Measurements from ENCODE around the gene SMARCD3. TPM values are rescaled to one million over a fixed set of nuclear protein-coding genes. Genes with fewer than 3 reads are reported as not detected.

Gene SMARCD3
- total RNA-seq, 4 donors from 2014 or later, result 4.8 to 19.8 (median 13.5) TPM

GRCh38 chr7:151274936-151275812 lies 26.7 kb upstream of the SMARCD3 start:
- intact Hi-C loops (cut with DNase I; ENCODE audit: low total_unique reads), result no loop called here
- no peak for DNase-seq (ENCODE audit: low spot score in 2 of 2)
- WGBS, 2 donors, result 64% methylated on average over 14 to 17 of the region's 17 CpGs
- H3K4me3 ChIP-seq (ENCODE audit: low read depth, poor library complexity, severe bottlenecking), result no peak overlapping the region
- TF ChIP-seq POLR2A (IDR thresholded peaks at IDR 0.05), result no peak
- TF ChIP-seq CTCF (IDR thresholded peaks at IDR 0.05), result no peak

DNA sequence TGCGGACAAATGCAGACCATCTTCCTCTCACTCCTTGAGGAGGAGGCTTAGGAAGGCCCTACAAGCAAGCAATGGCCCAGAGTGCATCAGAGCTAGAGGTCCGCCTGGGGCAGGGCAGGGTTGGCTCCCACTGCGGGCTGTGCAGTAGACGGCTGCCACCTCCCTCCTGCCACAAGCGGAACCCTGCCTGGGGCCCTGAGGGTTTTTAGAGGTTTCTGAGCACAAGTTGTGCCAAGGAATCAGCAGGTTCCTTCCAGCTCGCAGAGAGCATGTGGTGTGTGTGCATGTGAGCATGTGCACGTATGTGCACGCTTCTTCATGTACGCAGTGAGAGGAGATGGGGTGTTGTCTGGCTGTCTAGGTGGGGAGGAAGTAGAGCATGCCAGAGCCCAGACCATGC lies 25.9 kb upstream of the SMARCD3 start:
- intact Hi-C loops (cut with DNase I; ENCODE audit: low total_unique reads), result no loop called here

DNA sequence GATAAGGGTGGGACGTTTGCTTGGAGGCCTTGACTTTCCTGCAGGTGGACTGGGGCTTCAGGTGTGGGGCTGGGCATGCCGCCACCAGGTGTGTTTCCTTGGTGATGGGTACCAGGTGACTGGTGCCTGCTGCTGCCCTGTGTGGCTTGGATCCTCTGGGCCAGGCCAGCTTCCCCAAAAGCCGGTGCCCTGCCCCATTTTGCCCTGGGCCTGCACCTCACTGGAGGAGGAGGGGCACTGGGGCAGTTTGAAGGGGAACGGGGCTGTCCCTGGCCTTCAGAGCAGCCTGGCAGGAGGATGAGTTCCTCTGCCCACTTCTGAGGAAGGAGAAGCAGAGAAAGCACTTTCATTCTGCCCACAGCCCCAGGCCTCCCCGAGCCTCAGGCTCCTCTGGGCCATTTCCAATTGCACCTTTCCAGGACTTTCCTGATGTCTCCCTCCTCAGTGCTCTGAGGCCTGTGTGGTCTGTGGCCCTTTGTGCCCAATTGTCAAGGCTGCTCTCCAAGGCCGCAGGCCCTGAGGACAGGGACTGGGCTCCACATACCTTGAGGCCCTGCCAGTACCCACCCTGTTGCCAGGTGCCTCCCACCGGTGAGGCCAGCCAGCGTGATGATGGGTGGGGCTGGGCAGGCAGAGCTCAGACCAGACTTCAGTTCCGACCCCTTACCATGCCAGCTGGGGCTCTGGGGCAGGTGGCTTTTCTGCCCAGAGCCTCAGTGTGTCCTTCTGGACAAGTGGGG lies 25.3 kb upstream of the SMARCD3 start:
- TF ChIP-seq POLR2A (IDR thresholded peaks at IDR 0.05) (no peak), CTCF (IDR thresholded peaks at IDR 0.05) (no peak)
- intact Hi-C loops (cut with DNase I; ENCODE audit: low total_unique reads), result no loop called here
- WGBS, 2 donors, result 48 to 65% methylated on average over 9 of the region's 9 CpGs
- DNase-seq (ENCODE audit: low spot score in 2 of 2), result no peak
- no peak overlapping the region for H3K4me3 ChIP-seq (ENCODE audit: low read depth, poor library complexity, severe bottlenecking)

More for the DNA sequence above, 25.9 kb upstream of the SMARCD3 start:
- no peak for TF ChIP-seq CTCF (IDR thresholded peaks at IDR 0.05)
- no peak for DNase-seq (ENCODE audit: low spot score in 2 of 2)
- H3K4me3 ChIP-seq (ENCODE audit: low read depth, poor library complexity, severe bottlenecking), result no peak overlapping the region
- 45 to 52% methylated on average over 9 of the region's 9 CpGs for WGBS, 2 donors

GRCh38 chr7:151272877-151273276 lies 24.4 kb upstream of the SMARCD3 start:
- TF ChIP-seq CTCF (IDR thresholded peaks at IDR 0.05), result no peak
- TF ChIP-seq POLR2A (IDR thresholded peaks at IDR 0.05), result no peak
- intact Hi-C loops (cut with DNase I; ENCODE audit: low total_unique reads), result no loop called here
- no peak overlapping the region for H3K4me3 ChIP-seq (ENCODE audit: low read depth, poor library complexity, severe bottlenecking)
- no peak for DNase-seq (ENCODE audit: low spot score in 2 of 2)
- WGBS, 2 donors, result 39 to 46% methylated on average over 7 of the region's 7 CpGs

DNA sequence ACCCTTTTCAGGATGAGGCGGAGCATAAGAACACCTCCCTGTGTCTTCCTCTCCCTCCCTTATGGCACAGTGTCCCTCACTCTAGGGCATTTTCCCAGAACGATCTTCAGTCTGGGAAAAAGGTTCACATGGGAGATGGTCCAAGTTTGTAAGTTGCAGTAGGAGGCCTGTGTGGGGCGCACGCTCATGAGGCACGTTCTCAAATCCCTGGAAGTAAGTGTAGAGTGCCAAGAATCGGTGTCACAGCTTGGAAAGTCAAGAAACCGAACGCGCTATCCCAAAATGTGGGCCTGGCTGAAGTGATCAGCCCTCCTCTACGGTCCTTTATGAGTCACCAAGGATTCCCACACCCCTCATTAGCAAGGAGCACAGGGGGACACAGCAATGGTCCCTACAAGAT lies 23.9 kb upstream of the SMARCD3 start:
- WGBS, 2 donors, result 30 to 45% methylated on average over 10 of the region's 10 CpGs
- intact Hi-C loops (cut with DNase I; ENCODE audit: low total_unique reads), result no loop called here
- no peak for DNase-seq (ENCODE audit: low spot score in 2 of 2)
- H3K4me3 ChIP-seq (ENCODE audit: low read depth, poor library complexity, severe bottlenecking), result no peak overlapping the region
- TF ChIP-seq CTCF (IDR thresholded peaks at IDR 0.05), result no peak
- TF ChIP-seq POLR2A (IDR thresholded peaks at IDR 0.05), result no peak

All from lower leg skin (tissue), 4 donors.